HG03575 (cell line): ENCODE data around the gene TFAP2B.

ENCODE experiments used
- ATAC-seq: cut with Tn5 transposase; IDR thresholded peaks from one replicate; pipeline ENCODE4 v1.9.1; 2021; ENCODE audit not compliant: unreplicated experiment, insufficient number of reproducible peaks, low FRiP score; ENCODE audit errors: extremely low read depth

TFAP2B gene

GRCh38 chr6:50823094-50823920 is 4.6 kb downstream of the TFAP2B start:
- no peak for ATAC-seq

DNA sequence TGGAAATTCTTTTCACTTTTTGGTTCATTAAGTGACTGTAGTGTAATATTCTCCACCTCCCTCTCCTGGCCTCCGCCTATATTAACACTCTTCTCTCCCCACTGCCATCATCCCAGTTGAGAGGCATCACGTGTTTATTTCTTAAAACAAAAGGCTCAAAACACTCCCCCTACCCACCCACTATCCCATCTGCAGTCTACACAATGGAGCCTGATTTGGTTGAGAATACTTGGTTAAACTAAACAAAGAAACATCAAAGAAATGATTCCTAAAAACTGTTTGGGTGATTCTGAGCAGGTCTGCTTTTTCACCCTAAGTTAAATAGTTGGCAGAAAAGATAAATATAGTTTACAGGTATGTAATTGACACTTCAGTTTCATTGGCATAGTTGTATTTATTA is 5.9 kb downstream of the TFAP2B start:
- no peak for ATAC-seq

DNA sequence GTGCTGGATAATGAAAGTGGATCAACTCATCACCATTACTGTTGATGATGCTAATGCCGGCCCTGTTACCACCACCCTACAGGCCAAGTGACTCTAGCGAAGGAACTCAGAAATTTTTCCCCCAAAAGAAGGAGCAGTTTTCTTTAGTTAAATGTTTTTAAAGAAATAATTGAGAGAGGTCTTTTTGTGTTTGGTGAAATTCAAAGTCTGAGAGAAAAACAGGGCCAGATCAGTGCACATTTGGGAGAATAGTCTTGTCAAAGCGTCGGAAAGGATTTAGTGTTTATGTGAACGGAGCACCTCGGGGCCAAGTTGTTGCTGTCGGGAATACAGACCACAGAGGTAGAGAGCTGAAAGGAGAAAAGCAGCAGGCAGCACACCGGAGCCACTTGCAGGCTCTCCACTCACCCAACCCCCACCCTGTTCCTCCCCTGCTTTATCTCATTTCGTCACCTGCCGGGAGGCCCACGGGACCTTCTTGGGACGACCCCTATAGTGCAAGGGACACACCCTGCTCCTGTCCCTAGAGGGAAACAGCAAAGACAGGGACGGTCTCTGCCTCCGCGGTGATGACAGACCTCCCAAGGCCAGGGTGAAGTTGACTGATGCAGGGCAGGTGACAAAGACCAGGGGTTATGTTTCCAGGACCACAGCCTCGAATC is 6.8 kb downstream of the TFAP2B start:
- ATAC-seq, result no peak

- ATAC-seq, result no peak
These were observed 7.5 kb downstream of the TFAP2B start for GRCh38 chr6:50826037-50826761.

GRCh38 chr6:50826803-50827202 is 8.1 kb downstream of the TFAP2B start:
- no peak for ATAC-seq

DNA sequence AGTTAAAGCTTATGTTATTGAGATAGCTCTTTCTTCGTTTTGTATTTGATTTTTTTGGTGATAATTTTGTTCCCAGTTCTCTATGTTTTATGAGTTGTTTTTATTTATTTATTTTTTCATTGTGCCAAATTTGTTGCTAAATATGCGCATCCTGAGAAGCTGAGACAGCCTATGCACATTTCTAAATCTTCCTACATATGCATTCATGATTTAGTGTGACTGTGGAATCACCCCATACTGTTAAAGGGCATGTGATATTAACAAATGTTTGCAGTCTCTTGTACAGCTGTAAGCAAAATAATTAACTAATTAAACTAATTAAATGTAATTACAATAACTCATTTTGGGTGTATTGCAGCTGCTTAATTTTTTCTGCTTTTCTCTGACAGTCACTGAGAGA is 10.4 kb downstream of the TFAP2B start:
- ATAC-seq, result no peak

GRCh38 chr6:50829898-50830444 is 11.3 kb downstream of the TFAP2B start:
- ATAC-seq, result no peak

- ATAC-seq, result no peak
These were observed 12.5 kb downstream of the TFAP2B start for GRCh38 chr6:50831186-50831585.

GRCh38 chr6:50832912-50833311 is 14.2 kb downstream of the TFAP2B start:
- no peak for ATAC-seq

GRCh38 chr6:50834929-50835410 is 16.3 kb downstream of the TFAP2B start:
- no peak for ATAC-seq

GRCh38 chr6:50836231-50836630 is 17.6 kb downstream of the TFAP2B start:
- ATAC-seq, result no peak

- ATAC-seq, result no peak
These were observed 19.1 kb downstream of the TFAP2B start for GRCh38 chr6:50837589-50838445.

GRCh38 chr6:50840112-50840810 is 21.6 kb downstream of the TFAP2B start:
- ATAC-seq, result no peak

- ATAC-seq, result no peak
These were observed 22.1 kb downstream of the TFAP2B start for GRCh38 chr6:50840811-50841192.

DNA sequence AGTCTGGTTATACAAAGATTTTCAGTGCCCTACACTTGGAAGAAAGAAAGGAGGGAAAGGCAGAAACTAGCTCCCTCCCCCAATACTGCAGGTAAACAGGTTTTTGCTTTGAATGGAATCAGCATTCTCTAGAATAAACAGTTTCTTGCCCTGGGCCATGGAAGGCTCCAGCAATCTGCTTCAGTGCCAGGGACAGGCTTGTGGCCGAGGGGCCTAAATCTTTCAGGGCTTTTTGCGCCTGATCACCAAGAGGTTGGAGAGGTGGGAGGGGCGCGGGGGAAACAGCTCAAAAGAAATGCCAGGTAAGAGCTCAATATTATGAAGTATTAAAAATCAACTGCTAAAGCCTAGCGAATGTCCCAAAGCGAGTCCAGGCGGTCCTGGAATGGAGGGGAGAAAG is 23.8 kb downstream of the TFAP2B start:
- no peak for ATAC-seq

- ATAC-seq, result no peak
These were observed 24.3 kb downstream of the TFAP2B start for GRCh38 chr6:50842861-50843384.

- ATAC-seq, result no peak
These were observed 25.2 kb downstream of the TFAP2B start for GRCh38 chr6:50843842-50844241.
